Muscle of leg (tissue), 11 donors: ENCODE data around the gene TMEM145. TPM values are rescaled to one million over a fixed set of nuclear protein-coding genes. Genes with fewer than 3 reads are reported as not detected.

Source experiments
- DNase-seq: peaks from one replicate; pipeline ENCODE4 v3.0.0; 2013
- H3K27ac ChIP-seq: one replicate; pipeline ENCODE4 v1.5.1; 2013; ENCODE audit warnings: mild to moderate bottlenecking, low read length, control low read depth
- H3K27me3 ChIP-seq: one replicate; pipeline ENCODE4 v1.6.1; 2013; ENCODE audit warnings: low read length; ENCODE audit not compliant: control insufficient read depth, insufficient read depth
- H3K36me3 ChIP-seq: one replicate; pipeline ENCODE4 v1.6.1; 2013; ENCODE audit warnings: low read length; ENCODE audit not compliant: control insufficient read depth, insufficient read depth
- H3K4me1 ChIP-seq: one replicate; pipeline ENCODE4 v1.6.1; 2013; ENCODE audit warnings: low read length; ENCODE audit not compliant: control insufficient read depth, insufficient read depth
- H3K4me3 ChIP-seq: one replicate; pipeline ENCODE4 v1.5.1; 2013; ENCODE audit warnings: low read length, control low read depth
- H3K9me3 ChIP-seq: replicated peaks from 2 replicates; pipeline ENCODE4 v1.6.1; 2013; ENCODE audit warnings: low read depth, low read length; ENCODE audit not compliant: control insufficient read depth
- WGBS: methylation state at CpG from one replicate; pipeline ENCODE4 v1.1.5; 2013; ENCODE audit warnings: missing lambda C conversion rate; ENCODE audit not compliant: insufficient coverage; 5-methylcytosine and 5-hydroxymethylcytosine counted together
- polyA plus RNA-seq, 8 donors: library from polyadenylated mRNA; unstranded; fragments of 120-200 nt; gene quantifications; one replicate each; pipeline versions ENCODE4 v1.2.1 to v1.2.3, GENCODE V29; 2013; ENCODE audit warnings: inconsistent platforms in 1 of 8, low replicate concordance in 1 of 8; ENCODE audit not compliant: insufficient read length in 8 of 8, insufficient read depth in 1 of 8
- total RNA-seq: library from RNA; stranded (reverse); fragments of 120-200 nt; gene quantifications from one replicate; pipeline ENCODE4 v1.2.4, GENCODE V29; 2013

The TMEM145 gene
- total and polyA plus RNA-seq, 9 donors: 0.04 to 0.56 (median 0.32) TPM

GRCh38 chr19:42370068-42370520 lies 57.0 kb downstream of the TMEM145 start:
- Histone ChIP-seq H3K27me3 (no peaks in the 10 kb centered on the region), H3K9me3 (no peaks in the 10 kb centered on the region), H3K27ac (no peak overlapping the region), H3K4me3 (no peak overlapping the region), H3K4me1 (peaks cover 11% of the 10 kb centered on the region), H3K36me3 (peaks cover 34% of the 10 kb centered on the region)
- DNase-seq: no peak
- WGBS: 49% methylated on average over 7 of the region's 9 CpGs

GRCh38 chr19:42370626-42371175 lies 57.6 kb downstream of the TMEM145 start:
- WGBS: 25% methylated on average over 1 of the region's 12 CpGs
- peak; percentile 36 for DNase-seq
- no peak overlapping the region for H3K27ac ChIP-seq

More at GRCh38 chr19:42370626-42371175, 57.6 kb downstream of the TMEM145 start:
- Histone ChIP-seq H3K36me3 (peaks cover 38% of the 10 kb centered on the region), H3K4me1 (peaks cover 11% of the 10 kb centered on the region), H3K4me3 (no peak overlapping the region), H3K27me3 (no peaks in the 10 kb centered on the region), H3K9me3 (no peaks in the 10 kb centered on the region)

Other genes with a start within 250 kb of the TMEM145 start
- gene GRIK5, start 243.1 kb upstream of the TMEM145 start, total RNA-seq: 1.3 TPM
- 1 to 10 TPM; 1.5 to 5.8 (median 3.4) TPM for gene GRIK5, start 243.1 kb upstream of the TMEM145 start, polyA plus RNA-seq
- 6.4 TPM for gene ZNF574, start 237.1 kb upstream of the TMEM145 start, total RNA-seq
- gene ZNF574, start 237.1 kb upstream of the TMEM145 start, polyA plus RNA-seq: 10 to 100 TPM in 7 of 8 donors, 1 to 10 TPM in 1; 9.3 to 13.4 (median 12.1) TPM
- 0.35 TPM for gene POU2F2, start 180.9 kb upstream of the TMEM145 start, total RNA-seq
- gene POU2F2, start 180.9 kb upstream of the TMEM145 start, polyA plus RNA-seq: 1 to 10 TPM; 1.0 to 1.7 (median 1.2) TPM
- gene DEDD2, start 95.6 kb upstream of the TMEM145 start, total RNA-seq: 11.7 TPM
- gene DEDD2, start 95.6 kb upstream of the TMEM145 start, polyA plus RNA-seq: 10 to 100 TPM; 12.2 to 16.3 (median 13.9) TPM
- gene ZNF526, start 93.0 kb upstream of the TMEM145 start, total RNA-seq: 5.6 TPM
- 1 to 10 TPM; 5.4 to 8.7 (median 6.6) TPM for gene ZNF526, start 93.0 kb upstream of the TMEM145 start, polyA plus RNA-seq
- 11.6 TPM for gene GSK3A, start 70.7 kb upstream of the TMEM145 start, total RNA-seq
- gene GSK3A, start 70.7 kb upstream of the TMEM145 start, polyA plus RNA-seq: 10 to 100 TPM; 40.1 to 51.6 (median 45.3) TPM
- 17.3 TPM for gene ERF, start 58.2 kb upstream of the TMEM145 start, total RNA-seq
- 10 to 100 TPM; 31.6 to 51.6 (median 39.9) TPM for gene ERF, start 58.2 kb upstream of the TMEM145 start, polyA plus RNA-seq
- 13.6 TPM for gene CIC, start 44.1 kb upstream of the TMEM145 start, total RNA-seq
- gene CIC, start 44.1 kb upstream of the TMEM145 start, polyA plus RNA-seq: 10 to 100 TPM; 33.4 to 52.7 (median 42.0) TPM
- gene PRR19, start 11.2 kb upstream of the TMEM145 start, total RNA-seq: 0.27 TPM
- gene PRR19, start 11.2 kb upstream of the TMEM145 start, polyA plus RNA-seq: 1 to 10 TPM in 2 of 8 donors, under 1 TPM in 6; 0.57 to 1.4 (median 0.80) TPM
- 28.9 TPM for gene PAFAH1B3, start 10.7 kb upstream of the TMEM145 start, total RNA-seq
- 10 to 100 TPM; 31.2 to 42.7 (median 35.9) TPM for gene PAFAH1B3, start 10.7 kb upstream of the TMEM145 start, polyA plus RNA-seq
- 12.6 TPM for gene MEGF8, start 12.3 kb downstream of the TMEM145 start, total RNA-seq
- gene MEGF8, start 12.3 kb downstream of the TMEM145 start, polyA plus RNA-seq: 10 to 100 TPM; 24.1 to 38.9 (median 34.4) TPM
- not detected for gene CNFN, start 77.0 kb downstream of the TMEM145 start, total RNA-seq
- 1 to 10 TPM in 1 of 8 donors, under 1 TPM in 3, not detected in 4; 0.24 to 1.2 (median 0.38) TPM for gene CNFN, start 77.0 kb downstream of the TMEM145 start, polyA plus RNA-seq
- gene LIPE, start 114.1 kb downstream of the TMEM145 start, total RNA-seq: 3.8 TPM
- 10 to 100 TPM in 2 of 8 donors, 1 to 10 TPM in 6; 6.9 to 10.1 (median 8.6) TPM for gene LIPE, start 114.1 kb downstream of the TMEM145 start, polyA plus RNA-seq
- gene CXCL17, start 129.6 kb downstream of the TMEM145 start, total RNA-seq: not detected
- gene CXCL17, start 129.6 kb downstream of the TMEM145 start, polyA plus RNA-seq: under 1 TPM in 2 of 8 donors, not detected in 6; 0.44 to 0.86 TPM
- gene CEACAM1, start 215.2 kb downstream of the TMEM145 start, total RNA-seq: 0.62 TPM
- gene CEACAM1, start 215.2 kb downstream of the TMEM145 start, polyA plus RNA-seq: 1 to 10 TPM in 7 of 8 donors, under 1 TPM in 1; 0.98 to 6.9 (median 1.8) TPM